Right atrium auricular region (tissue), 2 donors: Measurements from ENCODE around the gene DISC1. TPM values are rescaled to one million over a fixed set of nuclear protein-coding genes. Genes with fewer than 3 reads are reported as not detected.

Experiments used
- DNase-seq: peaks from one replicate; pipeline ENCODE4 v3.0.0-alpha.2; 2019; ENCODE audit warnings: low spot score
- H3K27ac ChIP-seq, 2 donors: fragments of 200-600 bp; sonication (generic); 1 replicate in 1 of 2; 2 replicates in 1 of 2; pipeline ENCODE4 v1.5.1; 2016 to 2019
- H3K27me3 ChIP-seq, 2 donors: fragments of 200-600 bp; sonication (generic); one replicate each; pipeline versions ENCODE4 v1.5.1 to v1.6.0; 2017 to 2019
- H3K36me3 ChIP-seq: fragments of 200-600 bp; sonication (generic); one replicate; pipeline ENCODE4 v1.5.1; 2016
- H3K4me1 ChIP-seq, 2 donors: fragments of 200-600 bp; sonication (generic); one replicate each; pipeline versions ENCODE4 v1.5.1 to v1.6.0; 2017 to 2019
- H3K4me3 ChIP-seq, 2 donors: fragments of 200-600 bp; sonication (generic); 1 replicate in 1 of 2; 2 replicates in 1 of 2; pipeline ENCODE4 v1.5.1; 2017 to 2019; ENCODE audit warnings: mild to moderate bottlenecking in 1 of 2, moderate library complexity in 1 of 2
- H3K9me3 ChIP-seq, 2 donors: fragments of 200-600 bp; sonication (generic); one replicate each; pipeline ENCODE4 v1.5.1; 2019
- CTCF ChIP-seq, 2 donors: fragments of 200-600 bp; sonication (generic); IDR thresholded peaks; one replicate each; pipeline ENCODE4 v1.5.1; 2019; ENCODE audit warnings: antibody characterized with exemption in 2 of 2
- total RNA-seq, 2 donors: library from RNA; depleted of rRNA; stranded (reverse); fragments of >200 nt; gene quantifications; one replicate each; pipeline ENCODE4 v1.1.0, GENCODE V29; 2016

DISC1 gene
- total RNA-seq, 2 donors from 2014 or later: 1.8 to 5.3 TPM

- Histone ChIP-seq H3K4me3 (no peak overlapping the region), H3K9me3 (no peaks in the 10 kb centered on the region), H3K4me1 (peaks cover 0 to 9% of the 10 kb centered on the region in 2 donors), H3K36me3 (no peaks in the 10 kb centered on the region), H3K27ac (no peak overlapping the region), H3K27me3 (no peaks in the 10 kb centered on the region)
- no peak for TF ChIP-seq CTCF (IDR thresholded peaks at IDR 0.05)
- DNase-seq: no peak
Measured at GRCh38 chr1:231807541-231807940, 181.0 kb downstream of the DISC1 start.

DNA sequence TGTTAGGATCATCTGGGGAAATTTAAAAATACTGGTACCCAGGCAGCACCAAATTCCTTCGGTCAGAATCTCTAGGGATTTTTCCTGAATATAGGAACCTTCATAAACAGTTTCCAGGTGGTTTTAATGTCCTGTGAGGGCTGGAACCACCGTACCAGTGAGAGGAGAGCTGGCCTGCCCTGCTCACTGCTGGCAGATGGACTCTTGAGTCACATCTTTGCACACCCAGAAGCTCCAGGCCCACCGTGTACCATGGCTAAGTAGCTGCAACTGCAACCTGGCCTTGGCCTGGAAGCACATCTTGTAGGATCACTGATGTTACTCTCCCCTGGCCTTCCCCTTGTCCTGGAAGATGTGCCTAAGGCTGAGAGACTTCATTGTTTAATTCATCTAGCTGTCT, 181.5 kb downstream of the DISC1 start:
- Histone ChIP-seq H3K27me3 (no peaks in the 10 kb centered on the region), H3K27ac (no peak overlapping the region), H3K4me3 (no peak overlapping the region), H3K4me1 (peaks cover 0 to 9% of the 10 kb centered on the region in 2 donors), H3K36me3 (no peaks in the 10 kb centered on the region), H3K9me3 (no peaks in the 10 kb centered on the region)
- no peak for DNase-seq
- TF ChIP-seq CTCF (IDR thresholded peaks at IDR 0.05): no peak

DNA sequence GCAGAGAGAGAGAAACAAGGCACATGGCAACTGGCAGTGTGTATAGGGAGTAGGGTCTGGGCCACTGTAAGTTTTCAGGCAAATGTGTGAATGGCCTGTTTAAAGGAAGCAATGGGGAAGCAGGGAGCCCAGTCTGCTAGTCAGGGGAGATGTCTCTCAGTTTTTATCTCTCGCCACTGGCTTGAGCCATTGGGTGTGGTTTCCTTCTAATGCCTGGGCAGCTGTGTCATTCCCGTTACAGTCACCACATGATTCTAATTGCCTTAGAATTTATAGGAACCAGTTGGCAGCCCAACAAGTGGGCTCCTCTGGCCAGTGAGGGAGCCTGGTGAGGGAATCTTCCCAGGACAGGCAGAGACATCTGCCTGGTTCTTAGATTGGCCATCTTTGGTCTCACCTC, 182.4 kb downstream of the DISC1 start:
- Histone ChIP-seq H3K4me3 (no peak overlapping the region), H3K9me3 (no peaks in the 10 kb centered on the region), H3K27ac (no peak overlapping the region), H3K36me3 (no peaks in the 10 kb centered on the region), H3K4me1 (peaks cover 0 to 9% of the 10 kb centered on the region in 2 donors), H3K27me3 (no peaks in the 10 kb centered on the region)
- DNase-seq: peak; percentile 76
- no peak for TF ChIP-seq CTCF (IDR thresholded peaks at IDR 0.05)

- Histone ChIP-seq H3K27ac (no peak overlapping the region), H3K27me3 (no peaks in the 10 kb centered on the region), H3K36me3 (no peaks in the 10 kb centered on the region), H3K4me1 (peaks cover 0 to 9% of the 10 kb centered on the region in 2 donors), H3K9me3 (no peaks in the 10 kb centered on the region), H3K4me3 (no peak overlapping the region)
- DNase-seq: no peak
- TF ChIP-seq CTCF (IDR thresholded peaks at IDR 0.05): no peak
Measured at GRCh38 chr1:231810415-231810814, 183.8 kb downstream of the DISC1 start.

- H3K27ac ChIP-seq: peak overlapping the region in 1 of 2 donors; percentile 5
- DNase-seq: no peak
- H3K9me3 ChIP-seq: no peaks in the 10 kb centered on the region
- peaks cover 0 to 1% of the 10 kb centered on the region in 2 donors for H3K4me1 ChIP-seq
- no peak for TF ChIP-seq CTCF (IDR thresholded peaks at IDR 0.05)
- no peaks in the 10 kb centered on the region for H3K36me3 ChIP-seq
- H3K4me3 ChIP-seq: no peak overlapping the region
- no peaks in the 10 kb centered on the region for H3K27me3 ChIP-seq
Measured at GRCh38 chr1:231814021-231814420, 187.4 kb downstream of the DISC1 start.

DNA sequence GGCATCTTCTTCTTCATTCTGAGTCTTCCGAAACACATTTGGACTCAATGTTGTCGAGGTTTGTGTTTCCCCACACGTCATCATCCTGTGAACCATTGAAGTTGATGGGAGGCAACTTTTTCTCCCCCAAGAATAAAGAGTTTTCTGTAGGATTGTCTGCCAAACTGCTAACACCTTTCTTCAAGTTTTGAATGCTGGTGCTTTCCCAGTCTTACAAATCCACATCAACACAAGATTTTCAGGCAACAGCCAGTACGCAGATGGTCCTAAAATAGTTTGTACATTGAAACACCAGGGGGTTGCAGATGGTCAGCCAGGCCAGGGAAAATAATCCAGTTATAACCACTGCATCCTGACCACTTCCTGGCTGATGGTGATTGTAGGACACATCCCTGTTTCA, 187.9 kb downstream of the DISC1 start:
- no peaks in the 10 kb centered on the region for H3K36me3 ChIP-seq
- no peak for TF ChIP-seq CTCF (IDR thresholded peaks at IDR 0.05)
- no peaks in the 10 kb centered on the region for H3K4me1 ChIP-seq
- no peaks in the 10 kb centered on the region for H3K27me3 ChIP-seq
- no peak overlapping the region for H3K27ac ChIP-seq
- no peak for DNase-seq
- H3K9me3 ChIP-seq: no peaks in the 10 kb centered on the region
- no peak overlapping the region for H3K4me3 ChIP-seq
